ENCODE results near the gene ADAM17. TPM values are rescaled to one million over a fixed set of nuclear protein-coding genes. Genes with fewer than 3 reads are reported as not detected.
"Not testable (repeated sequence)": the region's sequence is repeated elsewhere in the genome, so short reads cannot be mapped to it uniquely, and the experiment has no call there.

The ADAM17 gene
- total RNA-seq, 2 donors from 2014 or later, result 21.8 to 32.4 TPM

GRCh38 chr2:9552219-9553178, 3.1 kb downstream of the ADAM17 start:
- no peaks in the 10 kb centered on the region for H3K27me3 ChIP-seq (replicated peaks; ENCODE audit: insufficient read depth)
- peak overlapping the region; percentile 43 for H3K4me3 ChIP-seq
- DNase-seq (ENCODE audit: low spot score), result no peak
- no peak for TF ChIP-seq CTCF (IDR thresholded peaks at IDR 0.05)
- no peaks in the 10 kb centered on the region for H3K9me3 ChIP-seq
- peak overlapping the region; percentile 48 to 97 for H3K27ac ChIP-seq
- peaks cover 57 to 74% of the 10 kb centered on the region in 2 donors for H3K4me1 ChIP-seq (ENCODE audit: control insufficient read depth in 1 of 2, low read depth in 2 of 2)
- H3K36me3 ChIP-seq, result no peaks in the 10 kb centered on the region
- peak; percentile 61 for ATAC-seq (ENCODE audit: insufficient number of reproducible peaks, low FRiP score, low read depth)

DNA sequence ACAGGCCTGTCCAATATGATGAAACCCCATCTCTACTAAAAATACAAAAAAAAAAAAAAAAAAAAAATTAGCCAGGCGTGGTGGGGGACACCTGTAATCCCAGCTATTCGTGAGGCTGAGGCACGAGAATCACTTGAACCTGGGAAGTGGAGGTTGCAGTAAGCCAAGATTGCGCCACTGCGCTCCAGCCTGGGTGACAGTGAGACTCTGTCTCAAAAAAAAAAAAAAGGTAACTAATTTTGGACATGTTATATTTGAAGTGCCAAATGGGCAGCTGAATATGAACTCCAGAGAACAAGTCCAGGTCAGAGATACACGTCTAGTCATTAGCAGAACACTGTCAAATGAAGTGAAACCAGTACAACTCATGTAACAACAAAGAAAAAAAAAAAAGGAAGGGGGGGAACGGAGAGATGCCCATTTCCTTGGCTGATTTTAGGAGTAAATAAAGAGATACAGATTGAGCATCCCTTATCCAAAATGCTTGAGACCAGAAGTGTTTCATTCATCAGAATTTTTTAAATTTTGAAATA, 4.7 kb downstream of the ADAM17 start:
- H3K4me3 ChIP-seq; DNase-seq (ENCODE audit: low spot score); H3K27me3 ChIP-seq (replicated peaks; ENCODE audit: insufficient read depth); ATAC-seq (ENCODE audit: insufficient number of reproducible peaks, low FRiP score, low read depth); H3K36me3 ChIP-seq; H3K9me3 ChIP-seq: not testable (repeated sequence)
- Histone ChIP-seq H3K27ac (peak overlapping the region in 1 of 2 donors; percentile 97), H3K4me1 (ENCODE audit: control insufficient read depth in 1 of 2, low read depth in 2 of 2) (peaks cover 58 to 78% of the 10 kb centered on the region in 2 donors)

DNA sequence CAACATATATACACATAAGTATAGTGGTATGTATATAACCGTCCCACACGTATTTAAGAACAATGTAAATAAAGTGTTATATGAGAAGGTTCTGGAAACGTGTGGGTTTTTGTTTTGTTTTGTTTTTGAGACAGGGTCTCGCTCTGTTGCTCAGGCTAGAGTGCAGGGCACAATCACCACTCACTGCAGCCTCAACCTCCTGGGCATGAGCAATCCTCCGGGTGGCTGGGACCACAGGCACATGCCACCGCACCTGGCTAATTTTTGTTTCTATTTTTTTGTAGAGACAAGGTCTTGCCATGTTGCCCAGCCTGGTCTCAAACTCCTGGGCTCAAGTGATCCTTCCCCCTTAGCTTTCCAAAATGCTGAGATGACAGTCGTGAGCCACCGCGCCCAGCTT, 6.2 kb downstream of the ADAM17 start:
- no peak for TF ChIP-seq CTCF (IDR thresholded peaks at IDR 0.05)
- H3K27ac ChIP-seq, result no peak overlapping the region
- peaks cover 61 to 86% of the 10 kb centered on the region in 2 donors for H3K4me1 ChIP-seq (ENCODE audit: control insufficient read depth in 1 of 2, low read depth in 2 of 2)

GRCh38 chr2:9548506-9548905, 7.1 kb downstream of the ADAM17 start:
- Histone ChIP-seq H3K4me1 (ENCODE audit: control insufficient read depth in 1 of 2, low read depth in 2 of 2) (peaks cover 60 to 84% of the 10 kb centered on the region in 2 donors), H3K27me3 (replicated peaks; ENCODE audit: insufficient read depth) (no peaks in the 10 kb centered on the region), H3K27ac (no peak overlapping the region), H3K9me3 (no peaks in the 10 kb centered on the region), H3K36me3 (no peaks in the 10 kb centered on the region), H3K4me3 (no peak overlapping the region)
- no peak for DNase-seq (ENCODE audit: low spot score)
- no peak for TF ChIP-seq CTCF (IDR thresholded peaks at IDR 0.05)
- no peak for ATAC-seq (ENCODE audit: insufficient number of reproducible peaks, low FRiP score, low read depth)

More for the DNA sequence above, 6.2 kb downstream of the ADAM17 start:
- no peaks in the 10 kb centered on the region for H3K36me3 ChIP-seq
- no peaks in the 10 kb centered on the region for H3K27me3 ChIP-seq (replicated peaks; ENCODE audit: insufficient read depth)
- no peaks in the 10 kb centered on the region for H3K9me3 ChIP-seq
- ATAC-seq (ENCODE audit: insufficient number of reproducible peaks, low FRiP score, low read depth) (no peak), DNase-seq (ENCODE audit: low spot score) (no peak)
- H3K4me3 ChIP-seq, result no peak overlapping the region

GRCh38 chr2:9547262-9547991, 8.2 kb downstream of the ADAM17 start:
- no peaks in the 10 kb centered on the region for H3K9me3 ChIP-seq
- H3K27ac ChIP-seq, result peak overlapping the region in 1 of 2 donors; percentile 8
- peaks cover 57 to 84% of the 10 kb centered on the region in 2 donors for H3K4me1 ChIP-seq (ENCODE audit: control insufficient read depth in 1 of 2, low read depth in 2 of 2)

More at GRCh38 chr2:9547262-9547991, 8.2 kb downstream of the ADAM17 start:
- Histone ChIP-seq H3K27me3 (replicated peaks; ENCODE audit: insufficient read depth) (no peaks in the 10 kb centered on the region), H3K4me3 (no peak overlapping the region), H3K36me3 (no peaks in the 10 kb centered on the region)
- DNase-seq (ENCODE audit: low spot score), result no peak
- ATAC-seq (ENCODE audit: insufficient number of reproducible peaks, low FRiP score, low read depth), result no peak
- no peak for TF ChIP-seq CTCF (IDR thresholded peaks at IDR 0.05)

Data from thoracic aorta (tissue), 2 donors.